Cardiac muscle cell (in vitro differentiated cells and primary cell): Measurements from ENCODE around the gene COPS7A. TPM values are rescaled to one million over a fixed set of nuclear protein-coding genes. Genes with fewer than 3 reads are reported as not detected.

Experiments
- DNase-seq, 2 donors: peaks; one replicate each; pipeline versions ENCODE4 v3.0.0 to v3.0.0-alpha.2; 2010 to 2017; ENCODE audit warnings: low read depth in 1 of 2, low spot score in 1 of 2
- H3K27ac ChIP-seq: fragments of 200-600 bp; sonication (generic); 2 replicates; pipeline ENCODE4 v1.5.1; 2016
- H3K27me3 ChIP-seq: fragments of 200-600 bp; sonication (generic); 2 replicates; pipeline ENCODE4 v1.6.0; 2016; ENCODE audit warnings: control low read depth
- H3K36me3 ChIP-seq: fragments of 200-600 bp; sonication (generic); 2 replicates; pipeline ENCODE4 v1.5.1; 2016; ENCODE audit warnings: control low read depth
- H3K4me1 ChIP-seq: fragments of 200-600 bp; sonication (generic); 2 replicates; pipeline ENCODE4 v1.8.1; 2017; ENCODE audit warnings: low read depth, mild to moderate bottlenecking, mixed run types
- H3K4me3 ChIP-seq: fragments of 200-600 bp; sonication (generic); 2 replicates; pipeline ENCODE4 v1.5.1; 2016; ENCODE audit warnings: mild to moderate bottlenecking
- H3K9me3 ChIP-seq: fragments of 200-600 bp; sonication (generic); 2 replicates; pipeline ENCODE4 v1.5.1; 2017; ENCODE audit warnings: low read depth, mild to moderate bottlenecking, control low read depth
- polyA plus RNA-seq: library from polyadenylated mRNA; unstranded; fragments of >200 nt; fragmentation: Nextera tagmentation; extraction: Ambion mirVana; gene quantifications from 2 replicates; pipeline ENCODE4 v1.2.1, GENCODE V29; 2016
- total RNA-seq: library from RNA; depleted of rRNA; stranded (reverse); fragments of >200 nt; gene quantifications from 2 replicates; pipeline ENCODE4 v1.2.3, GENCODE V29; 2016
- TF ChIP-seq, protein P1 (sequence below): IDR thresholded peaks from 2 replicates; pipeline ENCODE4 v1.5.1; 2012; ENCODE audit warnings: low read depth, mild to moderate bottlenecking, low read length

COPS7A gene
- total and polyA plus RNA-seq, 2 experiments from 2014 or later = 71.0 to 108 TPM

DNA sequence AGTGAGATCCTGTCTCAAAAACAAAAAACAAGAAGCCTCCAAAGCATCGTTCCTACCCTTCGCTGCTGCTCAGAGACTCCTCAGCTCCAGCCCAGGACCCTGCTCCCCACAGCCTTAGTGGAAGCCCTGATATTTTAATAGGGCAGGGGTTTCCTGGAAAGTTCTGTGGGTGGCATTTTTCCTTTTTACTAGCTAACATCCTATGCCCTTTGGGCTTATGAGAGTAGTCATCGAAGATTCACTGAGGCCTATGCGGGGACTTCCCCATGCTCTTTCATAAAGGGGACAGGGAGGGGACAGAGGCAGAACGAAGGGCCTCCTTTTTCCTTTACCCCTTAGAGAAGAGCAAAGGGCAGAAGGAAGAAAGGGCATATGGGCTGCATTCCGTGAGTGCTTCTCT lies 56.7 kb downstream of the COPS7A start:
- H3K4me1 ChIP-seq = peaks cover 17% of the 10 kb centered on the region
- no peaks in the 10 kb centered on the region for H3K9me3 ChIP-seq
- H3K36me3 ChIP-seq = no peaks in the 10 kb centered on the region
- DNase-seq = no peak
- TF ChIP-seq, protein P1, sequence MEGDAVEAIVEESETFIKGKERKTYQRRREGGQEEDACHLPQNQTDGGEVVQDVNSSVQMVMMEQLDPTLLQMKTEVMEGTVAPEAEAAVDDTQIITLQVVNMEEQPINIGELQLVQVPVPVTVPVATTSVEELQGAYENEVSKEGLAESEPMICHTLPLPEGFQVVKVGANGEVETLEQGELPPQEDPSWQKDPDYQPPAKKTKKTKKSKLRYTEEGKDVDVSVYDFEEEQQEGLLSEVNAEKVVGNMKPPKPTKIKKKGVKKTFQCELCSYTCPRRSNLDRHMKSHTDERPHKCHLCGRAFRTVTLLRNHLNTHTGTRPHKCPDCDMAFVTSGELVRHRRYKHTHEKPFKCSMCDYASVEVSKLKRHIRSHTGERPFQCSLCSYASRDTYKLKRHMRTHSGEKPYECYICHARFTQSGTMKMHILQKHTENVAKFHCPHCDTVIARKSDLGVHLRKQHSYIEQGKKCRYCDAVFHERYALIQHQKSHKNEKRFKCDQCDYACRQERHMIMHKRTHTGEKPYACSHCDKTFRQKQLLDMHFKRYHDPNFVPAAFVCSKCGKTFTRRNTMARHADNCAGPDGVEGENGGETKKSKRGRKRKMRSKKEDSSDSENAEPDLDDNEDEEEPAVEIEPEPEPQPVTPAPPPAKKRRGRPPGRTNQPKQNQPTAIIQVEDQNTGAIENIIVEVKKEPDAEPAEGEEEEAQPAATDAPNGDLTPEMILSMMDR = no peak
- H3K27me3 ChIP-seq = no peaks in the 10 kb centered on the region
- H3K4me3 ChIP-seq = no peak overlapping the region
- no peak overlapping the region for H3K27ac ChIP-seq

Other genes starting within 250 kb of the COPS7A start
- 75.1 and 104 TPM in 2 replicates for gene MRPL51, start 230.8 kb upstream of the COPS7A start, total RNA-seq
- gene MRPL51, start 230.8 kb upstream of the COPS7A start, polyA plus RNA-seq = 279 and 308 TPM in 2 replicates
- gene NCAPD2, start 229.9 kb upstream of the COPS7A start, total RNA-seq = 134 and 156 TPM in 2 replicates
- gene NCAPD2, start 229.9 kb upstream of the COPS7A start, polyA plus RNA-seq = 20.2 and 70.7 TPM in 2 replicates
- 8,013 and 12,904 TPM in 2 replicates for gene GAPDH, start 189.5 kb upstream of the COPS7A start, total RNA-seq
- gene GAPDH, start 189.5 kb upstream of the COPS7A start, polyA plus RNA-seq = 11,564 and 14,299 TPM in 2 replicates
- gene IFFO1, start 168.0 kb upstream of the COPS7A start, total RNA-seq = 18.0 and 29.0 TPM in 2 replicates
- gene IFFO1, start 168.0 kb upstream of the COPS7A start, polyA plus RNA-seq = 25.4 and 28.4 TPM in 2 replicates
- gene NOP2, start 155.8 kb upstream of the COPS7A start, total RNA-seq = 20.4 and 45.5 TPM in 2 replicates
- gene NOP2, start 155.8 kb upstream of the COPS7A start, polyA plus RNA-seq = 36.2 and 38.2 TPM in 2 replicates
- gene CHD4, start 116.7 kb upstream of the COPS7A start, total RNA-seq = 363 and 580 TPM in 2 replicates
- 155 and 204 TPM in 2 replicates for gene CHD4, start 116.7 kb upstream of the COPS7A start, polyA plus RNA-seq
- 0.07 and 0.71 TPM in 2 replicates for gene LPAR5, start 88.1 kb upstream of the COPS7A start, total RNA-seq
- 0.10 and 0.78 TPM in 2 replicates for gene LPAR5, start 88.1 kb upstream of the COPS7A start, polyA plus RNA-seq
- gene ACRBP, start 76.6 kb upstream of the COPS7A start, total RNA-seq = 0.99 and 2.8 TPM in 2 replicates
- gene ACRBP, start 76.6 kb upstream of the COPS7A start, polyA plus RNA-seq = 2.6 and 7.0 TPM in 2 replicates
- 95.2 and 107 TPM in 2 replicates for gene ING4, start 60.9 kb upstream of the COPS7A start, total RNA-seq
- 95.3 and 96.2 TPM in 2 replicates for gene ING4, start 60.9 kb upstream of the COPS7A start, polyA plus RNA-seq
- 39.4 and 44.9 TPM in 2 replicates for gene ZNF384, start 34.7 kb upstream of the COPS7A start, total RNA-seq
- 38.2 and 44.1 TPM in 2 replicates for gene ZNF384, start 34.7 kb upstream of the COPS7A start, polyA plus RNA-seq
- 0.36 and 5.5 TPM in 2 replicates for gene PIANP, start 23.2 kb upstream of the COPS7A start, total RNA-seq
- gene PIANP, start 23.2 kb upstream of the COPS7A start, polyA plus RNA-seq = 4.1 and 5.0 TPM in 2 replicates
- 342 and 449 TPM in 2 replicates for gene MLF2, start 29.1 kb downstream of the COPS7A start, total RNA-seq
- gene MLF2, start 29.1 kb downstream of the COPS7A start, polyA plus RNA-seq = 575 and 592 TPM in 2 replicates
- gene PTMS, start 42.3 kb downstream of the COPS7A start, total RNA-seq = 194 and 290 TPM in 2 replicates
- 426 and 467 TPM in 2 replicates for gene PTMS, start 42.3 kb downstream of the COPS7A start, polyA plus RNA-seq
- gene LAG3, start 48.5 kb downstream of the COPS7A start, total RNA-seq = 0.15 TPM in 1 of 2 replicates, not detected in the other
- gene LAG3, start 48.5 kb downstream of the COPS7A start, polyA plus RNA-seq = 0.34 TPM in 1 of 2 replicates, not detected in the other
- 3.1 and 3.3 TPM in 2 replicates for gene CD4, start 65.5 kb downstream of the COPS7A start, total RNA-seq
- gene CD4, start 65.5 kb downstream of the COPS7A start, polyA plus RNA-seq = 5.2 and 5.9 TPM in 2 replicates
- 41.1 and 51.0 TPM in 2 replicates for gene GPR162, start 97.8 kb downstream of the COPS7A start, total RNA-seq
- gene GPR162, start 97.8 kb downstream of the COPS7A start, polyA plus RNA-seq = 29.2 and 38.6 TPM in 2 replicates
- 11.6 and 19.7 TPM in 2 replicates for gene P3H3, start 104.4 kb downstream of the COPS7A start, total RNA-seq
- gene P3H3, start 104.4 kb downstream of the COPS7A start, polyA plus RNA-seq = 13.7 and 18.2 TPM in 2 replicates
- gene GNB3, start 116.9 kb downstream of the COPS7A start, total RNA-seq = 3.0 and 5.2 TPM in 2 replicates
- 1.7 and 2.1 TPM in 2 replicates for gene GNB3, start 116.9 kb downstream of the COPS7A start, polyA plus RNA-seq
- gene CDCA3, start 127.2 kb downstream of the COPS7A start, total RNA-seq = 11.5 and 42.8 TPM in 2 replicates
- gene CDCA3, start 127.2 kb downstream of the COPS7A start, polyA plus RNA-seq = 10.4 and 84.9 TPM in 2 replicates
- 145 and 150 TPM in 2 replicates for gene USP5, start 128.1 kb downstream of the COPS7A start, total RNA-seq
- 156 TPM in 2 replicates for gene USP5, start 128.1 kb downstream of the COPS7A start, polyA plus RNA-seq
- gene TPI1, start 143.5 kb downstream of the COPS7A start, total RNA-seq = 1,963 and 2,650 TPM in 2 replicates
- gene TPI1, start 143.5 kb downstream of the COPS7A start, polyA plus RNA-seq = 3,554 and 4,448 TPM in 2 replicates
- gene SPSB2, start 149.3 kb downstream of the COPS7A start, total RNA-seq = 11.6 and 12.3 TPM in 2 replicates
- 13.5 and 15.6 TPM in 2 replicates for gene SPSB2, start 149.3 kb downstream of the COPS7A start, polyA plus RNA-seq
- 17.5 and 18.8 TPM in 2 replicates for gene LRRC23, start 180.8 kb downstream of the COPS7A start, total RNA-seq
- gene LRRC23, start 180.8 kb downstream of the COPS7A start, polyA plus RNA-seq = 23.7 and 24.8 TPM in 2 replicates
- gene ENO2, start 190.5 kb downstream of the COPS7A start, total RNA-seq = 56.2 and 87.7 TPM in 2 replicates
- 133 and 154 TPM in 2 replicates for gene ENO2, start 190.5 kb downstream of the COPS7A start, polyA plus RNA-seq
- 28.1 and 46.4 TPM in 2 replicates for gene ATN1, start 203.9 kb downstream of the COPS7A start, total RNA-seq
- 22.8 and 37.8 TPM in 2 replicates for gene ATN1, start 203.9 kb downstream of the COPS7A start, polyA plus RNA-seq
- not detected in 2 replicates for gene RNU7-1, start 219.8 kb downstream of the COPS7A start, total RNA-seq
- not detected in 2 replicates for gene RNU7-1, start 219.8 kb downstream of the COPS7A start, polyA plus RNA-seq
- 260 and 307 TPM in 2 replicates for gene C12orf57, start 220.0 kb downstream of the COPS7A start, total RNA-seq
- gene C12orf57, start 220.0 kb downstream of the COPS7A start, polyA plus RNA-seq = 154 and 208 TPM in 2 replicates
- gene PTPN6, start 227.3 kb downstream of the COPS7A start, total RNA-seq = 17.4 and 19.2 TPM in 2 replicates
- gene PTPN6, start 227.3 kb downstream of the COPS7A start, polyA plus RNA-seq = 25.2 and 28.4 TPM in 2 replicates
- gene PHB2, start 246.6 kb downstream of the COPS7A start, total RNA-seq = 350 and 388 TPM in 2 replicates
- gene PHB2, start 246.6 kb downstream of the COPS7A start, polyA plus RNA-seq = 181 and 228 TPM in 2 replicates
- gene EMG1, start 246.9 kb downstream of the COPS7A start, total RNA-seq = 15.7 and 21.5 TPM in 2 replicates
- 29.7 and 39.2 TPM in 2 replicates for gene EMG1, start 246.9 kb downstream of the COPS7A start, polyA plus RNA-seq